Thyroid gland (tissue), 4 donors: ENCODE results near the gene RSPH9.

Source experiments
- POLR2A ChIP-seq, 2 donors: fragments of 450-650 bp; IDR thresholded peaks; one replicate each; pipeline ENCODE4 v1.6.1; 2017; ENCODE audit warnings: antibody characterized with exemption in 2 of 2, mild to moderate bottlenecking in 2 of 2, moderate library complexity in 1 of 2
- TF ChIP-seq, protein P1 (sequence below), 6 experiments: fragments of 200-600 bp in 3 of 6; fragments of 450-650 bp in 3 of 6; sonication (generic) in 3 of 6; IDR thresholded peaks; one replicate each; pipeline ENCODE4 v1.5.1; 2016 to 2019; ENCODE audit warnings: antibody characterized with exemption in 6 of 6, mild to moderate bottlenecking in 2 of 6, inconsistent platforms in 1 of 6, moderate library complexity in 1 of 6

DNA sequence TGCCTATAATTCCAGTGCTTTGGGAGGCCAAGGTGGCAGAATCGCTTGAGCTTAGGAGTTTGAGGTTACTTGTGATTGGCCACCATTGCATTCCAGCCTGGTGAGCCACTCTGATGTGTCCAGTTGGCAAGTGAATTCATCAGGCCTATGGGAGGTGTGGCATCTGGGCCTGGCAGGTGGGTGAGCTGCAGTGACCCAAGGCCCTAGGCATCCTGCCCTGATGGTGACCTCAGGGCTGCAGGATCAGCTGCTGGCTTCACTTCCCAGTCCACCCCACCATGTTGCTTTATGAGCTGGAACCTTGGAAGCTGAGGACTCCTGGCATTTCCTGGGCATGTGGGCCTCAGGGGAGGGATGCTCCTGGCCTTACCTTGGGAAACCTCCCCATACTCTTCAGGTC lies 20.5 kb downstream of the RSPH9 start:
- TF ChIP-seq POLR2A (IDR thresholded peaks at IDR 0.05) = no peak
- TF ChIP-seq, protein P1, sequence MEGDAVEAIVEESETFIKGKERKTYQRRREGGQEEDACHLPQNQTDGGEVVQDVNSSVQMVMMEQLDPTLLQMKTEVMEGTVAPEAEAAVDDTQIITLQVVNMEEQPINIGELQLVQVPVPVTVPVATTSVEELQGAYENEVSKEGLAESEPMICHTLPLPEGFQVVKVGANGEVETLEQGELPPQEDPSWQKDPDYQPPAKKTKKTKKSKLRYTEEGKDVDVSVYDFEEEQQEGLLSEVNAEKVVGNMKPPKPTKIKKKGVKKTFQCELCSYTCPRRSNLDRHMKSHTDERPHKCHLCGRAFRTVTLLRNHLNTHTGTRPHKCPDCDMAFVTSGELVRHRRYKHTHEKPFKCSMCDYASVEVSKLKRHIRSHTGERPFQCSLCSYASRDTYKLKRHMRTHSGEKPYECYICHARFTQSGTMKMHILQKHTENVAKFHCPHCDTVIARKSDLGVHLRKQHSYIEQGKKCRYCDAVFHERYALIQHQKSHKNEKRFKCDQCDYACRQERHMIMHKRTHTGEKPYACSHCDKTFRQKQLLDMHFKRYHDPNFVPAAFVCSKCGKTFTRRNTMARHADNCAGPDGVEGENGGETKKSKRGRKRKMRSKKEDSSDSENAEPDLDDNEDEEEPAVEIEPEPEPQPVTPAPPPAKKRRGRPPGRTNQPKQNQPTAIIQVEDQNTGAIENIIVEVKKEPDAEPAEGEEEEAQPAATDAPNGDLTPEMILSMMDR (IDR thresholded peaks at IDR 0.05) = no peak
